Measurements from ENCODE around the gene GDPD5.

DNA sequence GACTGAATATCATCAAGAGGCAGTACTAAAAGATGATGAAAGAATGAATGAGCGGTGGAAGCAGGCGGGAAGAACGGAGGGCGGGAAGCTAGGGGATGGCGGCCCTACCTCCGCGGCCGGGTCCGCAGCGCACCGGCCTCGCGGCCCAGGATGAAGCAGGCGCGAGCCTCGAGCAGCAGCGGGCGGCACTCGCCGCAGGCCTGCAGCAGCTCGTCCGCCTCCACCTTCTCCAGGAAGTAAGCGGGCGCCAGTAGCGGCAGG is 96.2 kb downstream of the GDPD5 start:
- TF ChIP-seq, protein P1, sequence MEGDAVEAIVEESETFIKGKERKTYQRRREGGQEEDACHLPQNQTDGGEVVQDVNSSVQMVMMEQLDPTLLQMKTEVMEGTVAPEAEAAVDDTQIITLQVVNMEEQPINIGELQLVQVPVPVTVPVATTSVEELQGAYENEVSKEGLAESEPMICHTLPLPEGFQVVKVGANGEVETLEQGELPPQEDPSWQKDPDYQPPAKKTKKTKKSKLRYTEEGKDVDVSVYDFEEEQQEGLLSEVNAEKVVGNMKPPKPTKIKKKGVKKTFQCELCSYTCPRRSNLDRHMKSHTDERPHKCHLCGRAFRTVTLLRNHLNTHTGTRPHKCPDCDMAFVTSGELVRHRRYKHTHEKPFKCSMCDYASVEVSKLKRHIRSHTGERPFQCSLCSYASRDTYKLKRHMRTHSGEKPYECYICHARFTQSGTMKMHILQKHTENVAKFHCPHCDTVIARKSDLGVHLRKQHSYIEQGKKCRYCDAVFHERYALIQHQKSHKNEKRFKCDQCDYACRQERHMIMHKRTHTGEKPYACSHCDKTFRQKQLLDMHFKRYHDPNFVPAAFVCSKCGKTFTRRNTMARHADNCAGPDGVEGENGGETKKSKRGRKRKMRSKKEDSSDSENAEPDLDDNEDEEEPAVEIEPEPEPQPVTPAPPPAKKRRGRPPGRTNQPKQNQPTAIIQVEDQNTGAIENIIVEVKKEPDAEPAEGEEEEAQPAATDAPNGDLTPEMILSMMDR (IDR thresholded peaks at IDR 0.05; ENCODE audit: borderline replicate concordance, extremely low read depth, low read length, poor library complexity, severe bottlenecking): no peak
- TF ChIP-seq EZH2 (IDR thresholded peaks at IDR 0.05; ENCODE audit: borderline replicate concordance, low read depth, low read length, severe bottlenecking): no peak
